Measurements from ENCODE around the gene PLXNB2.

- TF ChIP-seq EZH2phosphoT487 (IDR thresholded peaks at IDR 0.05; ENCODE audit: insufficient read depth, low read depth) (no peak), EZH2 (IDR thresholded peaks at IDR 0.05; ENCODE audit: insufficient read depth, poor library complexity, severe bottlenecking) (no peak)
Measured at GRCh38 chr22:50292643-50293440, 14.6 kb downstream of the PLXNB2 start.
